ENCODE results near the gene UGT2B10.

Gene UGT2B10

GRCh38 chr4:68871809-68872642, 56.2 kb downstream of the UGT2B10 start:
- no peak for DNase-seq (ENCODE audit: low read depth in 2 of 2)

- DNase-seq (ENCODE audit: low read depth in 2 of 2) = no peak
Observed at GRCh38 chr4:68872643-68873502, 57.1 kb downstream of the UGT2B10 start.

- DNase-seq (ENCODE audit: low read depth in 2 of 2) = no peak
Observed at GRCh38 chr4:68874507-68874906, 58.7 kb downstream of the UGT2B10 start.

- no peak for DNase-seq (ENCODE audit: low read depth in 2 of 2)
Observed at GRCh38 chr4:68877555-68877954, 61.8 kb downstream of the UGT2B10 start.

- DNase-seq (ENCODE audit: low read depth in 2 of 2) = no peak
Observed at GRCh38 chr4:68878048-68878447, 62.3 kb downstream of the UGT2B10 start.
